Activated CD8-positive, alpha-beta memory T cell treated with anti-CD3 and anti-CD28 coated beads for 4 hours (primary cell): ENCODE measurements around the gene DUOX2.

Source experiments
- DNase-seq, 2 donors: peaks; one replicate each; pipeline ENCODE4 v3.0.0-alpha.2; 2020; ENCODE audit warnings: low read depth in 2 of 2

The DUOX2 gene

GRCh38 chr15:45114076-45114750 lies at the start of gene DUOX2, which contains the start of gene DUOXA2:
TSS of gene DUOX2 (minus strand) at chr15:45114172. CDS start at chr15:45113411, 761 bp downstream.
TSS of gene DUOXA2 (plus strand) at chr15:45114326. CDS start at chr15:45114606, 280 bp downstream.
- DNase-seq: no peak

- DNase-seq: no peak
Observed at GRCh38 chr15:45163508-45163856, 49.5 kb upstream of the DUOX2 start.

GRCh38 chr15:45162771-45163507 lies 49.0 kb upstream of the DUOX2 start:
- peak; percentile 27 to 43 for DNase-seq

GRCh38 chr15:45161666-45162065 lies 47.7 kb upstream of the DUOX2 start:
- DNase-seq: no peak

GRCh38 chr15:45157974-45158373 lies 44.0 kb upstream of the DUOX2 start:
- DNase-seq: no peak

- no peak for DNase-seq
Observed at GRCh38 chr15:45156744-45157455, 42.9 kb upstream of the DUOX2 start.

- DNase-seq: no peak
Observed at GRCh38 chr15:45155739-45156138, 41.8 kb upstream of the DUOX2 start.

GRCh38 chr15:45151998-45152828 lies 38.2 kb upstream of the DUOX2 start:
- no peak for DNase-seq

GRCh38 chr15:45150997-45151396 lies 37.0 kb upstream of the DUOX2 start:
- DNase-seq: no peak

- DNase-seq: no peak
Observed at GRCh38 chr15:45150481-45150880, 36.5 kb upstream of the DUOX2 start.

GRCh38 chr15:45149060-45149459 lies 35.1 kb upstream of the DUOX2 start:
- no peak for DNase-seq

- no peak for DNase-seq
Observed at GRCh38 chr15:45148076-45149059, 34.4 kb upstream of the DUOX2 start.

- no peak for DNase-seq
Observed at GRCh38 chr15:45147606-45148005, 33.6 kb upstream of the DUOX2 start.

- DNase-seq: no peak
Observed at GRCh38 chr15:45146405-45146804, 32.4 kb upstream of the DUOX2 start.

GRCh38 chr15:45144775-45145174 lies 30.8 kb upstream of the DUOX2 start:
- no peak for DNase-seq

- no peak for DNase-seq
Observed at GRCh38 chr15:45143946-45144345, 30.0 kb upstream of the DUOX2 start.

- no peak for DNase-seq
Observed at GRCh38 chr15:45143056-45143455, 29.1 kb upstream of the DUOX2 start.

- DNase-seq: no peak
Observed at GRCh38 chr15:45141386-45141785, 27.4 kb upstream of the DUOX2 start.

- DNase-seq: no peak
Observed at GRCh38 chr15:45140557-45141250, 26.7 kb upstream of the DUOX2 start.

- DNase-seq: no peak
Observed at GRCh38 chr15:45139770-45140169, 25.8 kb upstream of the DUOX2 start.
